ENCODE results near the gene FARP2.
"Not testable (repeated sequence)": the region's sequence is repeated elsewhere in the genome, so short reads cannot be mapped to it uniquely, and the experiment has no call there.

FARP2 gene

GRCh38 chr2:241507430-241508239 lies 151.6 kb downstream of the FARP2 start:
- DNase-seq, result peak; percentile 63

DNA sequence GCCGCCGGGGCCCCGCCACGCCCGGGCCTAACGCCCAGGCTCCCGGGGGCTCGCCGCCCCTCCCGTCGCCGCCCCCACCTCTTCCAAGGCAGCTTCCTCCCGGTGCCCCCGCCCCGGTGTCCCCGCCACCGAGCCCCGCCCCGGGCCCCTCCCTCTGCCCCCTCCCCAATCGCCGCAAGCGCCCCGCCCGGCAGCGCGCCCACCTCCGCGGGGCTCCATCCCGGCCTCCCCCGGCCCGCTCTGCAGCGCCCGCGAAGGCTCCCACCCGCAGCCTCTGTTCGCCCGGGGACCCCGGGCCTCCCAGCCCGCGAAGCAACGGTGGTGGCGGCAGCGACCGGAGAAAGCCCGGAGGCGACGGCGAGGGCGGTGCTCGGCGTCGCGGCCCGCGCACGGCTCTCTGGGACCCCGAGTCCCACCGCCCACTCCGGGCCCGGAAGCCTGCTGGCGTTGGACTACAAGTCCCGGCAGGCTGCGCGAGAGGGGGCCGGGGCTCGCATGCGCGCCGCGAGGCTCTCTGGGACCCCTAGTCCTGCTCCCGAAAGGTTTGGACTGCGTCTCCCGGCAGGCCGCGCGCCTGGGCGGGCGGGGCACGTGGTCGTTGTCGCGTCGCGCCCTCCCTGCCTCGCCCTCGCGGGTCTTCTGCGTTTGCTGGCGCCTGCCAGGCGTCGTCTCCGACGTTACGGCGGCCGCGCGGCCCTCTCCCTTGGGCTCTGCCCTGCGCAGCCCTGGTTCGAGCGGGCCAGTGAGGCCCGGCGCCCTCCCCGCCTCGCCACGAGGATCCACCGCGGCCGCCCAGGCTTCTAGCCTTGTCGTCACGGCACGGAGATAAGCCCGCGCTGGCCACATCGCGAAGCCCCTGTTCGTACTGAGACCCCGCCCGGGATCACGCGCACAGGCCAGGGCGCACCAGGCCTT lies 152.4 kb downstream of the FARP2 start, which contains the start of gene STK25:
STK25 (minus strand) TSS at position 345 of the 915 bp plus-strand sequence. CDS start 549 bp downstream, outside the sequence.
- peak; percentile 98 for DNase-seq

DNA sequence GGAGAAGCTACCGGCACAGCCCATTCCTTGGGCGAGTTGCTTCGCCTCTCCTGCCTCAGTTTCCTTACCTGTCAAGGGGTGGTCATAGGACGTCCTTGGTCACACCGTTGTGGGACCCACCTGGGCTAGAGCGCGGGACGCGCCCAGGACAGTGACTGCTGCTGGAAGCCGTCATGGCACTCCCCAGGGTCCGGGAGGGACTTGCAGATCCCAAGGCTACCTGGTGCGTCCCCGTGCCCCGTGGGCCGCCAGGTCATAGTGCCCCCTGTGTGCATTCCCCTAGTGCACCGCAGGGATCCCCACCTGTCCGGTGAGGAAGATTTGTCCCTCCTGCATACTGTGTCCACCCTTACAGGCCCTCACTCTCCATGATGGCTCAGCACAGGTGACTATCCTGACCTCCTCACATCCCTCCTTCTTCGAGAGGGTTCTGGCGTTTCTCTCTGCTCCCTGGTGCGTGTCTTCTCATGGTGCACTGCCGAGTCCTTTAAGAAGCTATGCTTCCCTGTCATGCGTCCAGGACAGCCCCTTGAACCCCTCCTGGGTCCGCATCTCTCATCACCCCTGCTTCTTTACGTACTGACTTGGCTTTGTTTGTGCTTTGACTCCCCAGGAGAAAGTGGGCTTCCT lies 153.2 kb downstream of the FARP2 start:
- DNase-seq, result no peak

GRCh38 chr2:241511091-241511741 lies 155.1 kb downstream of the FARP2 start:
- no peak for DNase-seq

GRCh38 chr2:241514553-241514952 lies 158.5 kb downstream of the FARP2 start:
- DNase-seq, result no peak

DNA sequence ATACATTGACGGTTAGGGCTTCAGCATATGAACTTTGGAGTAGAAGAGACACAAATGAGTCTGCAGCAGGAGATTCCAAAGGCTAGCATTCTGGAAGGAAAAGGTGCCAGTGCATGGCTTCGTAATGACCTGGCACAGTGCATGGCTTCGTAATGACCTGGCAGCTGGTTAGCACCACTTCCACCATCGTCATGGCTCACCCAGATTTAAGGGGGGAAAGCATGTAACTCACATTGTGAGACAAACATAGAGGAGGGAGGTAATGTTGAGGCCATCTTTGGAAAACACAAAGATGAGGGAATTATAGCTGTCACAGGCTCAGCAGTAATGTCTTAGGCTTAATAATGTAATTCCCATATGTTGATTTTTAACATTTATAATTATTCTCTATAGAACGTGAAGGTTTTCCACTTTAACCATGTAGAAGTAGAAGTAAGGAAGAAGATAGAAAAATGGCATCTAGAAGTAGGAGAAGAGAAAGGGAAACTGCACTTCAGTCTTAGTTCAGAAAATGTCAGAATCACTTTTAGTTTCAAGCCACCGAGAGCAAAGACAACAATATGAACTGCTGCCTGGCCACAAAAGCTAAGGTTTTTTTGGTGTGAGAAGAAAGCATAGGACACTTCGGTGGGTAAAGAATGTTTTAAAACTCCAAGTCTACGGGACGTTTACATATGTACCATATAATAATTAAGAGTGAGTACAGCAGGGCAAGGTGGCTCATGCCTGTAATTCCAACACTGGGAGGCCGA lies 159.1 kb downstream of the FARP2 start:
- no peak for DNase-seq

- DNase-seq, result no peak
These were observed 160.5 kb downstream of the FARP2 start for GRCh38 chr2:241516520-241516965.

DNA sequence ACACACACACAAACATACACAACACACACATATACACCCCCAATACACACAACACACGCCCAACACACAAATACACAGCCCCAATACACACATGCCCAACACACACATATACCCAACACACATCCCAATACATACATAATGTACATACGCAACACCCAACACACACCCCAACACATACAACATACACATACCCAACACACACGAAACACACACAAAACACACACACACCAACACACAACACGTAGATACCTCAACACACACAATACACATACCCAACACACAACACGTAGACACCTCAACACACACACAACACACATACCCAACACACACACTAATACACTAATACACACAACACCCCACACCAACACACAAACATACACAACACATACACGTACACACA lies 161.2 kb downstream of the FARP2 start:
- DNase-seq, result no peak

DNA sequence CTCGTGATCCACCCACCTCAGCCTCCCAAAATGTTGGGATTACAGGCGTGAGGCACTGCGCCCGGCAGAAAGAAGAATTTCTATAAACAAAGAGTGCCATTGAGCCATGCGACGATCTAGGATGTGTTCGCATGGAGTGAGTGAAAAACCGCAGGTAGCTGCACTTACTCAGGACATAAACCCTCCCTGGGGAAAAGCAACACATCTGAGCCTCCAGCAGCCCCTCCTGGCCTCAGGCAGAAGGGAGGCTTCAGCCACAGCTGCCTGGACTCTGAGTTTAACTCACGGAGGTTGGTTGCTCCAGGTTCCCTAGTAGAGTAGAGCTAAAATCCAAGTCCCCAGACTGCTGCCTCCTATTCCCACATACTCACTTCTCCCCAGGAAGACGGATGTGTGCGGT lies 163.6 kb downstream of the FARP2 start:
- DNase-seq, result peak; percentile 59

DNA sequence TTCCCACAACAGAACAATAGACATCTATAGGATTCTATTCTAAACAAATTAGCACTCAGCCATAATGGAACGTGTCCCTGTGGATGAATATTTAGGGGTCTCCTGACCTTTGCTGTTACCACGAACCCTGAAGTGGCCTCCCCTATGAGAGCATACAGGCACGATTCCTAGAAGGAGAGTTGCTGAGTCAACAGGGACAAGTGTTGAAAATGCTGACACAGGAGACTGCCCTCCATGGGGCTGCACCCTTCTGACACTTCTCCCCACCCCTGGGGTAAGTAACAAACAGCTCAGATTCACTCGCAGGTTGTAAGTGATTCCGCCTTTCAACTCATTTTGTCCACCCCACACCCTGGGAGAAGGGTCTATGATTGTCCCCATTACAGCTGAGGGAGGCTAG lies 166.4 kb downstream of the FARP2 start:
- DNase-seq, result no peak

DNA sequence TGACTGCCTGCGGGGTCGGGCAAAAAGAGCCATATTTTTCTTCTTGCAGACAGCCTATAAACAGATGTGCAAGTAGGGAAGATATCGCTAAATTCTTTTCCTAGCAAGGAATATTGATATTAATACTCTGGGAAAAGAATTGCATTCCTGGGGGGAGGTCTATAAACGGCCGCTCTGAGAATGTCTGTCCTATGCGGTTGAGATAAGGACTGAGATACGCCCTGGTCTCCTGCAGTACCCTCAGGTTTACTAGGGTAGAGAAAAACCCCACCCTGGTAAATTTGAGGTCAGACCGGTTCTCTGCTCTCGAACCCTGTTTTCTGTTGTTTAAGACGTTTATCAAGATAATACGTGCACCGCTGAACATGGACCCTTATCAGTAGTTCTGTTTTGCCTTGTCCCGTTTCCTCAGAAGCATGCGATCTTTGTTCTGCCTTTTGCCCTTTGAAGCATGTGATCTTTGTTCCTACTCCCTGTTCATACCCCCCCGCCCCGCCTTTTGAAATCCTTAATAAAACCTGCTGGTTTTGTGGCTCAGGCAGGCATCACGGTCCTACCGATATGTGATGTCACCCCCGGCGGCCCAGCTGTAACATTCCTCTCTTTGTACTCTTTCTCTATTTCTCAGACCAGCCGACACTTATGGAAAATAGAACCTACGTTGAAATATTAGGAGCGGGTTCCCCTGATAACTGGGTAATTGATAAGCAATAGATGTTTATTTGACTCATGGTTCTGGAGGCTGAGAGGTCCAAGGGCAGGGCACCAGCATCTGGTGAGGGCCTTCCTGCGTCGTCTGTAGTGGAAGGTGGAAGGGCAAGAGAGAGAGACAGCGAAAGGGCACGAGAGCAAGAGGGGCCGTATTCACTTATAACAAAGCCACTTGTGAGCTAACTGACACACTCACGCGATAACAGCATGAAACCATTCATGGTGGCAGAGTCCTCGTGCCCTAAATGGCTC lies 170.0 kb downstream of the FARP2 start:
- DNase-seq, result not testable (repeated sequence)

DNA sequence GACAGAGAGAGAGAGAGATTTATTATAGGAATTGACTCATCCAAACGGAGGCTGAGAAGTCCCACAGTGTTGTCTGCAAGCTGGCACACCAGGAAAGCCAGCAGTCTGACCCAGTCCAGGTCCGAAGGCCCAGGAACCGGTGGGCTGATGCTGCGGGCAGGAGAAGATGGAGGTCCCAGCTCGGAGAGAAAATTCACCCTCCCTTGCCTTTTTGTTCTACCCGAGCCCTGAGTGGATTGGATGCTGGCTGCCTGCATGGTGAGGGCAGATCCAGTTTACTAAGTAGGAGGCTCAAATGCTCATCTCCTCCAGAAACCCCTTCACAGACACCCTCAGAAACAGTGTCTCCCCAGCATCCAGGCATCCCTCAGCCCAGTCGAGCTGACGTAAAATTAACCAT lies 174.5 kb downstream of the FARP2 start:
- no peak for DNase-seq

- no peak for DNase-seq
These were observed 175.2 kb downstream of the FARP2 start for GRCh38 chr2:241531161-241531722.

DNA sequence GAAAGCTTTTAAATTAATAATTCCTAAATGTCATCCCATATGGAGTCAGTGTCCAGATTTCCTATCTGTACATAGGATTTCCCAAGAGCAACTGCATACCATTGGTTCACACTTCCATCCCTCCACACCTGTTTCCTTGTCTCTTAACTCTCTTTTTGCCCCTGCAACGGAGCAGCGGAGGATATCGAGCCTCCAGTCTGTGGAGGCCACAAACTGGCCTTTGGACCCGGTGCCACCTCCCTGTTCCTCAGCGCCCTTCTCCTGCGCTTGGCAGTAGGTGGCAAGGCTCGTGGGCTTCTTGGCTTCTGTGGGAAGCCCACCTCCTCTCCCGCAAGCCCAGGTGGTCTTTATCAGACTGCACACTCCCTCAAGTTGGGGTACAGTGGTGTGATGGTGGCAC lies 176.1 kb downstream of the FARP2 start:
- no peak for DNase-seq

DNA sequence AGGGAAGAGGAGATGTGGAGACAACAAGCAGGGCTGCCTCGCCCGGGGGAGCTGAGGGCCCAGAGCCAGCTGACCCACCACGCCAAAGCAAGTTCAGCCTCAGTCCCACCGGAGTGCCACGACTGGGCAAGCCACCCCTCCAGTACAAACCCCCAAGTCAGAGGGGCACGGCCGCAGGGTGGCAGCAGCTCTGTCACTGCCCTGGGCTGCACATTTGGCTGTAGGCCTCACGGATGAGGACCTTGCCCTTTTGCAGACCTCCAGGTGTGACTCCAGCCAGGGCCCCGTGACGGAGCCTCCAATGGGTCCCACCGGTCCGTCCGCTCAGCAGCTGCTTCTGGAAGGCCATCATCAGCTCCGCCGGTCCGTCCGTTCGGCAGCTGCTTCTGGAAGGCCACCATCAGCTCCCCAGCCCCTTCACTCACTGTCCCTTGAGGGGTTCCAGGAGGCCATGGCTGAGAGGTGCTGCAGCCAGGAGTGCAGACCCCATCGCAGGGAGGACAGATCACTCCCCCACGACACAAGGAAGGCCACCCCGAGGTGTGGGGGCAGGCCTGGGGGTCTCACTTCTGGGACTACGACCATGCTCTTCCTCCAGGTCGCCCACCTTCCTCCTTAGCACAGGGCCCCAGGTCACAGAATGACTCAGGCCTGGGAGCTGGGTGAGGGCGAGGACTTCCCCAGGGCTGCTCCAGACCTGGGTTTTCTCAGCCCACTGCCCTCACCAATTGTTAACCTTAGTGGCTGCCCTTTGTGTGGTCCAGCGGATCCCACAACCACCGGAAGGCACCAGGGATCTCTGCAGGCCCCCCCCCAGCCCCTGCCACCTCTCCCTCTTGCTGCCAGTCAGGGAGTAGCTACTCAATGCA lies 176.9 kb downstream of the FARP2 start:
- no peak for DNase-seq

GRCh38 chr2:241534293-241534692 lies 178.2 kb downstream of the FARP2 start:
- no peak for DNase-seq

DNA sequence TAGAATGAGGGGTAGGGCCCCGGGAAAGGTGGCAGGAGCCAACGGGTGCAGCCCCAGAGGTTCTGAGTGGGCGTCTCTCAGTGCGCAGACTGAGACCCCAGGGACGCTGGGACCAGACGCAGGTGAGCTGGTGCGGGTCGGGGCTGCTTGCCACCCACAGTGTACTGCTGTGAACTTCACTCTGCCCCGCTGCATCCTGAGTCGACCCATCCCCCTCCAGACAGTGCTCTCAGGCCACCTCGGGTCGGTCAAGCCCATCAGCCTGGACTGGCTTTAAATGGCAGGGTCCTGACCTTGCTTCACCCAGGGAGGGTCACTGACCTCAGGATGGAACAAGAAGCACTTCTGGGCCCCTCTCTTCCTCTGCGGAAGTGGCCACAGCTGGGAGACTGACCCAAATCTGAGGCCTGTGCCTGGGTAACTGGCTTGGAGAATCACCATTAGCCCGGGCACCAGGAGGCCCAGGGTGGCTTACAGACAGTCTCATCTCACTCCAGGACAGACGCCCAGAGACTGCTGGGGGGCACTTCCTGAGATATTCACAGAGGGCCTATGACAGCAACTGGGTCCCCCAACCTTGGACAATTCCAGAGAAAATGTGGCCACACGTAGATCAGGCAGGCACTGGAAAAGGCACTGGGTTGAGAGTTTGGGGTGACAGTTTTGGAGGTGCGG lies 178.8 kb downstream of the FARP2 start:
- no peak for DNase-seq

- DNase-seq, result no peak
These were observed 180.0 kb downstream of the FARP2 start for GRCh38 chr2:241535871-241536655.
